GM15510 (cell line): ENCODE data around the gene SRMS.

Source experiments
- POLR2A ChIP-seq: IDR thresholded peaks from 3 replicates; pipeline ENCODE4 v1.6.1; 2011; ENCODE audit warnings: borderline replicate concordance; ENCODE audit not compliant: insufficient read length; ENCODE audit errors: extremely low read depth

Gene SRMS

GRCh38 chr20:63517376-63518309, 29.9 kb downstream of the SRMS start:
- TF ChIP-seq POLR2A, result no peak

GRCh38 chr20:63513207-63513606, 34.3 kb downstream of the SRMS start:
- no peak for TF ChIP-seq POLR2A

- TF ChIP-seq POLR2A, result no peak
Measured at GRCh38 chr20:63509088-63509564, 38.4 kb downstream of the SRMS start.

GRCh38 chr20:63508072-63508768, 39.3 kb downstream of the SRMS start:
- TF ChIP-seq POLR2A, result no peak

- TF ChIP-seq POLR2A, result no peak
Measured at GRCh38 chr20:63507083-63507743, 40.3 kb downstream of the SRMS start.

- TF ChIP-seq POLR2A, result no peak
Measured at GRCh38 chr20:63505723-63506122, 41.8 kb downstream of the SRMS start.

- no peak for TF ChIP-seq POLR2A
Measured at GRCh38 chr20:63505281-63505680, 42.3 kb downstream of the SRMS start.

GRCh38 chr20:63504642-63505041, 42.9 kb downstream of the SRMS start:
- TF ChIP-seq POLR2A, result no peak

GRCh38 chr20:63503524-63503923, 44.0 kb downstream of the SRMS start:
- TF ChIP-seq POLR2A, result no peak

GRCh38 chr20:63502671-63503172, 44.8 kb downstream of the SRMS start:
- no peak for TF ChIP-seq POLR2A

- TF ChIP-seq POLR2A, result no peak
Measured at GRCh38 chr20:63501818-63502670, 45.5 kb downstream of the SRMS start.

- no peak for TF ChIP-seq POLR2A
Measured at GRCh38 chr20:63500902-63501817, 46.4 kb downstream of the SRMS start.
